Measurements from ENCODE around the gene DNAL1.

GRCh38 chr14:73749706-73750530 lies 105.1 kb downstream of the DNAL1 start:
- TF ChIP-seq CTCF (conservative IDR thresholded peaks at IDR 0.05; ENCODE audit: low read length), result no peak
- no peak for TF ChIP-seq EZH2phosphoT487 (IDR thresholded peaks at IDR 0.05; ENCODE audit: borderline replicate concordance)
